Measurements from ENCODE around the gene SEC22C. TPM values are rescaled to one million over a fixed set of nuclear protein-coding genes. Genes with fewer than 3 reads are reported as not detected.

The SEC22C gene
- total and polyA plus RNA-seq, 2 of the 13 experiments (the other 11 are each of a cell fraction or from before 2014, with no cell fraction given), result 20.0 to 40.0 TPM

GRCh38 chr3:42600958-42601675 lies 19.4 kb upstream of the SEC22C start (continued):
- TF ChIP-seq, protein P1, sequence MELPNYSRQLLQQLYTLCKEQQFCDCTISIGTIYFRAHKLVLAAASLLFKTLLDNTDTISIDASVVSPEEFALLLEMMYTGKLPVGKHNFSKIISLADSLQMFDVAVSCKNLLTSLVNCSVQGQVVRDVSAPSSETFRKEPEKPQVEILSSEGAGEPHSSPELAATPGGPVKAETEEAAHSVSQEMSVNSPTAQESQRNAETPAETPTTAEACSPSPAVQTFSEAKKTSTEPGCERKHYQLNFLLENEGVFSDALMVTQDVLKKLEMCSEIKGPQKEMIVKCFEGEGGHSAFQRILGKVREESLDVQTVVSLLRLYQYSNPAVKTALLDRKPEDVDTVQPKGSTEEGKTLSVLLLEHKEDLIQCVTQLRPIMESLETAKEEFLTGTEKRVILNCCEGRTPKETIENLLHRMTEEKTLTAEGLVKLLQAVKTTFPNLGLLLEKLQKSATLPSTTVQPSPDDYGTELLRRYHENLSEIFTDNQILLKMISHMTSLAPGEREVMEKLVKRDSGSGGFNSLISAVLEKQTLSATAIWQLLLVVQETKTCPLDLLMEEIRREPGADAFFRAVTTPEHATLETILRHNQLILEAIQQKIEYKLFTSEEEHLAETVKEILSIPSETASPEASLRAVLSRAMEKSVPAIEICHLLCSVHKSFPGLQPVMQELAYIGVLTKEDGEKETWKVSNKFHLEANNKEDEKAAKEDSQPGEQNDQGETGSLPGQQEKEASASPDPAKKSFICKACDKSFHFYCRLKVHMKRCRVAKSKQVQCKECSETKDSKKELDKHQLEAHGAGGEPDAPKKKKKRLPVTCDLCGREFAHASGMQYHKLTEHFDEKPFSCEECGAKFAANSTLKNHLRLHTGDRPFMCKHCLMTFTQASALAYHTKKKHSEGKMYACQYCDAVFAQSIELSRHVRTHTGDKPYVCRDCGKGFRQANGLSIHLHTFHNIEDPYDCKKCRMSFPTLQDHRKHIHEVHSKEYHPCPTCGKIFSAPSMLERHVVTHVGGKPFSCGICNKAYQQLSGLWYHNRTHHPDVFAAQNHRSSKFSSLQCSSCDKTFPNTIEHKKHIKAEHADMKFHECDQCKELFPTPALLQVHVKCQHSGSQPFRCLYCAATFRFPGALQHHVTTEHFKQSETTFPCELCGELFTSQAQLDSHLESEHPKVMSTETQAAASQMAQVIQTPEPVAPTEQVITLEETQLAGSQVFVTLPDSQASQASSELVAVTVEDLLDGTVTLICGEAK (IDR thresholded peaks at IDR 0.05), result no peak
- TF ChIP-seq, protein P1 (CRISPR knock-in tag; IDR thresholded peaks at IDR 0.05), result 0 out of 2 replicates have a peak, but pooled peaks have one; percentile 1
- TF ChIP-seq MAZ (IDR thresholded peaks at IDR 0.05; ENCODE audit: borderline replicate concordance, low read depth, low read length), result no peak
- 0 out of 2 replicates have a peak, but pooled peaks have one; percentile 6 for TF ChIP-seq MAZ (CRISPR knock-in tag; IDR thresholded peaks at IDR 0.05; ENCODE audit: low read depth)
- TF ChIP-seq ZFP90 (CRISPR knock-in tag; IDR thresholded peaks at IDR 0.05; ENCODE audit: borderline replicate concordance), result no peak; the same call in 1 of the 2 replicates
- TF ChIP-seq ZNF441 (CRISPR knock-in tag; IDR thresholded peaks at IDR 0.05; ENCODE audit: borderline replicate concordance), result no peak
- 0 out of 2 replicates have a peak, but pooled peaks have one; percentile 61 for TF ChIP-seq EED (CRISPR knock-in tag; IDR thresholded peaks at IDR 0.05)
- TF ChIP-seq HIVEP1 (CRISPR knock-in tag; IDR thresholded peaks at IDR 0.05), result 0 out of 2 replicates have a peak, but pooled peaks have one; percentile 2
- 0 out of 2 replicates have a peak, but pooled peaks have one; percentile 91 for TF ChIP-seq FOXO4 (CRISPR knock-in tag; conservative IDR thresholded peaks at IDR 0.05)
- TF ChIP-seq FOXC1 (CRISPR knock-in tag; IDR thresholded peaks at IDR 0.05; ENCODE audit: borderline replicate concordance), result peak; percentile 21; the same call in 1 of the 2 replicates
- 0 out of 2 replicates have a peak, but pooled peaks have one; percentile 18 for TF ChIP-seq ZNF33B (CRISPR knock-in tag; IDR thresholded peaks at IDR 0.05)
- TF ChIP-seq TFDP1 (CRISPR knock-in tag; IDR thresholded peaks at IDR 0.05; ENCODE audit: borderline replicate concordance), result no peak
- no peak for TF ChIP-seq HINFP (CRISPR knock-in tag; IDR thresholded peaks at IDR 0.05; ENCODE audit: low read depth)

Measured in HepG2 (cell line).